K562 (cell line): Measurements from ENCODE around the gene TTYH2. TPM values are rescaled to one million over a fixed set of nuclear protein-coding genes. Genes with fewer than 3 reads are reported as not detected.
A peak's percentile ranks its signal among the peaks of the same experiment; 100 is the strongest.

Experiments used
- ATAC-seq: fragments of 200-7000 bp; cut with Tn5 transposase; 3 replicates; pipeline ENCODE4 v1.9.1; 2020; ENCODE audit warnings: moderate library complexity
- BruUV-seq: library from RNA; stranded (reverse); fragments of 400-500 nt; replicated peaks from 2 replicates; lab custom pipeline; 2021; lab: Mats Ljungman, UMichigan
- CTCF ChIA-PET: fragments of 300-600 bp; formaldehyde crosslinking; extraction: SDS; loops from one replicate; lab custom pipeline; 2021; ENCODE audit warnings: low intra/inter-chr PET ratio; lab: Yijun Ruan, JAX
- POLR2A ChIA-PET: fragments of 300-600, 350-650 bp; sonication (Branson Sonifier 250); formaldehyde crosslinking; extraction: SDS; loops from one replicate; lab custom pipeline; 2021; ENCODE audit warnings: antibody characterized with exemption, inconsistent platforms; lab: Yijun Ruan, JAX
- DNase-seq, 4 experiments: peaks; one replicate each; pipeline versions ENCODE4 v3.0.0 to v3.0.0-alpha.2; 2011 to 2018; ENCODE audit warnings: low spot score in 3 of 4, mixed read lengths in 3 of 4; ENCODE audit errors: extremely low read depth in 1 of 4
- FAIRE-seq: peaks from 2 replicates; lab custom pipeline; 2011; peaks lifted over from hg19 to GRCh38; lab: Jason Lieb, UNC
- H2AFZ ChIP-seq: 2 replicates; pipeline ENCODE4 v1.6.0; 2011; ENCODE audit warnings: low read depth, low read length, control low read depth, inconsistent platforms
- H3K27ac ChIP-seq: fragments of 200-600 bp; 3 replicates; pipeline ENCODE4 v1.8.0; 2011; ENCODE audit warnings: low read depth, mild to moderate bottlenecking, control low read depth, inconsistent platforms, low read length, moderate library complexity, mixed read lengths; ENCODE audit errors: extremely low read depth
- H3K27me3 ChIP-seq, 2 experiments: fragments of 300-600 bp in 1 of 2; 2 replicates in 1 of 2; 3 replicates in 1 of 2; pipeline versions ENCODE4 v1.6.0 to v1.8.0; 2011; ENCODE audit warnings: inconsistent platforms in 2 of 2, low read length in 2 of 2, mild to moderate bottlenecking in 1 of 2, mixed read lengths in 1 of 2, moderate library complexity in 1 of 2; ENCODE audit not compliant: control insufficient read depth in 2 of 2, insufficient read depth in 2 of 2
- H3K36me3 ChIP-seq: fragments of 300-600 bp; 3 replicates; pipeline ENCODE4 v1.8.0; 2011; ENCODE audit warnings: mild to moderate bottlenecking, low read length, inconsistent platforms; ENCODE audit not compliant: control insufficient read depth, insufficient read depth
- H3K4me1 ChIP-seq, 2 experiments: fragments of 200-600 bp in 1 of 2; replicated peaks in 1 of 2; 2 replicates in 1 of 2; 3 replicates in 1 of 2; pipeline versions ENCODE4 v1.5.1 to v1.8.0; 2011; ENCODE audit warnings: inconsistent platforms in 2 of 2, low read length in 2 of 2, mild to moderate bottlenecking in 1 of 2, mixed read lengths in 1 of 2, moderate library complexity in 1 of 2; ENCODE audit not compliant: control insufficient read depth in 2 of 2, insufficient read depth in 2 of 2
- H3K4me2 ChIP-seq: 2 replicates; pipeline ENCODE4 v1.6.1; 2011; ENCODE audit warnings: low read length, control low read depth, inconsistent platforms, mixed read lengths; ENCODE audit not compliant: insufficient read depth
- H3K4me3 ChIP-seq: fragments of 200-600 bp; sonication (generic), shearing (Covaris generic); 2 replicates; pipeline ENCODE4 v1.5.1; 2016; ENCODE audit warnings: control low read depth, inconsistent platforms
- H3K79me2 ChIP-seq: fragments of 200-600 bp; 3 replicates; pipeline ENCODE4 v1.8.0; 2011; ENCODE audit warnings: low read length, inconsistent platforms; ENCODE audit not compliant: control insufficient read depth, insufficient read depth
- H3K9ac ChIP-seq, 2 experiments: 2 replicates each; pipeline versions ENCODE4 v1.6.0 to v1.6.1; 2011; ENCODE audit warnings: low read depth in 2 of 2, low read length in 2 of 2, control low read depth in 1 of 2, inconsistent platforms in 1 of 2, mild to moderate bottlenecking in 1 of 2, mixed read lengths in 1 of 2; ENCODE audit not compliant: insufficient read depth in 1 of 2
- H3K9me1 ChIP-seq: one replicate; pipeline ENCODE4 v1.6.0; 2011; ENCODE audit warnings: inconsistent platforms, mild to moderate bottlenecking, low read length, moderate library complexity; ENCODE audit not compliant: control insufficient read depth, insufficient read depth
- H3K9me3 ChIP-seq: replicated peaks from 2 replicates; pipeline ENCODE4 v1.5.1; 2011; ENCODE audit warnings: low read depth, low read length, inconsistent platforms; ENCODE audit not compliant: control insufficient read depth, insufficient read depth
- H4K20me1 ChIP-seq: replicated peaks from 2 replicates; pipeline ENCODE4 v1.6.1; 2011; ENCODE audit warnings: low read length, inconsistent platforms, mixed read lengths; ENCODE audit not compliant: control insufficient read depth, insufficient read depth
- BRD4 ChIP-seq: fragments of 200-600 bp; sonication (generic); IDR thresholded peaks from 2 replicates; pipeline ENCODE4 v1.6.1; 2017; ENCODE audit warnings: inconsistent platforms
- CHAMP1 ChIP-seq: fragments of 450-650 bp; IDR thresholded peaks from 2 replicates; pipeline ENCODE4 v1.6.1; 2016; ENCODE audit warnings: mild to moderate bottlenecking
- ESRRB ChIP-seq: fragments of 250-450 bp; sonication (Bioruptor Pico); IDR thresholded peaks from 2 replicates; pipeline ENCODE4 v1.5.0; 2020; ENCODE audit warnings: mild to moderate bottlenecking, moderate library complexity, borderline replicate concordance
- FIP1L1 ChIP-seq: fragments of 200-400 bp; formaldehyde crosslinking; IDR thresholded peaks from 2 replicates; pipeline ENCODE4 v1.6.1; 2018; ENCODE audit warnings: mild to moderate bottlenecking, low read depth, low read length; ENCODE audit not compliant: poor library complexity, severe bottlenecking
- HMG20A ChIP-seq: fragments of 450-650 bp; formaldehyde crosslinking; conservative IDR thresholded peaks from 2 replicates; pipeline ENCODE4 v1.4.0; 2020; ENCODE audit warnings: mild to moderate bottlenecking, mixed read lengths
- MIER1 ChIP-seq: fragments of 450-650 bp; IDR thresholded peaks from 2 replicates; pipeline ENCODE4 v1.6.1; 2016; ENCODE audit warnings: antibody characterized with exemption, mild to moderate bottlenecking, low read depth
- NFE2 ChIP-seq: IDR thresholded peaks from 2 replicates; pipeline ENCODE4 v1.6.1; 2014; ENCODE audit warnings: antibody characterized with exemption, low read depth
- PRMT5 ChIP-seq: sonication (generic); formaldehyde crosslinking; IDR thresholded peaks from 2 replicates; pipeline ENCODE4 v1.5.0; 2020; ENCODE audit warnings: missing genetic modification reagents
- TFAP4 ChIP-seq: sonication (generic); formaldehyde crosslinking; IDR thresholded peaks from 2 replicates; pipeline ENCODE4 v1.8.0; 2022; ENCODE audit warnings: missing genetic modification reagents, mild to moderate bottlenecking, moderate library complexity, borderline replicate concordance
- ZNF165 ChIP-seq: fragments of 250-450 bp; sonication (Bioruptor Pico); IDR thresholded peaks from 2 replicates; pipeline ENCODE4 v1.4.0; 2020; ENCODE audit warnings: borderline replicate concordance
- ZNF311 ChIP-seq: fragments of 250-450 bp; sonication (Bioruptor Pico); IDR thresholded peaks from 2 replicates; pipeline ENCODE4 v1.4.0; 2020; ENCODE audit warnings: mild to moderate bottlenecking, moderate library complexity
- ZNF347 ChIP-seq: fragments of 450-650 bp; formaldehyde crosslinking; IDR thresholded peaks from 2 replicates; pipeline ENCODE4 v1.4.0; 2020; ENCODE audit warnings: low read depth, mild to moderate bottlenecking, moderate library complexity
- ZNF398 ChIP-seq: fragments of 250-450 bp; sonication (Bioruptor Pico); IDR thresholded peaks from 2 replicates; pipeline ENCODE4 v1.8.0; 2021; ENCODE audit warnings: moderate library complexity, mild to moderate bottlenecking, inconsistent platforms
- ZNF507 ChIP-seq: conservative IDR thresholded peaks from 2 replicates; pipeline ENCODE4 v1.6.1; 2017; ENCODE audit warnings: missing genetic modification characterization, missing compliant biosample characterization
- ZNF655 ChIP-seq: fragments of 250-450 bp; sonication (Bioruptor Pico); IDR thresholded peaks from 2 replicates; pipeline ENCODE4 v1.5.0; 2021
- WGBS: fragments of 100-300 bp; shearing (Covaris generic); methylation state at CpG from one replicate; pipeline ENCODE4 v1.1.6; 2016; ENCODE audit warnings: low coverage, mixed read lengths; ENCODE audit not compliant: insufficient coverage; ENCODE audit errors: missing lambda C conversion rate; 5-methylcytosine and 5-hydroxymethylcytosine counted together
- in situ Hi-C: fragments of 300-500 bp; cut with MboI; formaldehyde crosslinking; loops from 4 replicates; pipeline ENCODE4 v1.15.0; 2018; ENCODE audit warnings: inconsistent platforms, mixed read lengths
- intact Hi-C: fragments of 100-400 bp; cut with micrococcal nuclease; formaldehyde crosslinking; loops from 2 replicates; pipeline ENCODE4 v1.14.2; 2022
- polyA plus RNA-seq, 8 experiments: library from polyadenylated mRNA; depleted of rRNA in 4 of 8; stranded (reverse) in 5 of 8; unstranded in 3 of 8; fragments of >200 nt; fragmentation: Nextera tagmentation in 2 of 8; fragmentation: Illumina TruSeq in 1 of 8; extraction: Ambion mirVana in 2 of 8; extraction: Trizol in 1 of 8; gene quantifications; 2 replicates each; pipeline versions ENCODE4 v1.2.1 to v1.2.3, GENCODE V29; 2011 to 2014; ENCODE audit warnings: inconsistent platforms in 1 of 8, missing spikeins in 1 of 8
- total RNA-seq, 7 experiments: library from RNA; depleted of rRNA in 6 of 7; stranded (reverse); fragments of >200 nt in 6 of 7; fragmentation: Illumina TruSeq in 2 of 7; extraction: Trizol in 2 of 7; gene quantifications; 2 replicates each; pipeline versions ENCODE4 v1.2.1 to v1.2.3, GENCODE V29; 2011 to 2021; ENCODE audit warnings: low replicate concordance in 1 of 7

The TTYH2 gene
- total and polyA plus RNA-seq, 9 of the 15 experiments (the other 6 are each of a cell fraction or from before 2014, with no cell fraction given), result 0.03 to 2.0 (median 0.91) TPM

GRCh38 chr17:74211141-74211911 lies 2.0 kb upstream of the TTYH2 start:
- FAIRE-seq (no peak), ATAC-seq (peak; percentile 1), DNase-seq (peak in 1 of 4 experiments; percentile 46)
- no peak overlapping the region for H3K4me3 ChIP-seq
- H3K4me2 ChIP-seq, result peak overlapping the region; percentile 81; the same call in 1 of the 2 replicates
- H3K9me1 ChIP-seq, result no peaks in the 10 kb centered on the region
- peaks cover 47% of the 10 kb centered on the region for H4K20me1 ChIP-seq
- no TSS peak for BruUV-seq
- H3K9me3 ChIP-seq, result no peaks in the 10 kb centered on the region
- peaks cover 31 to 47% of the 10 kb centered on the region in 2 experiments for H3K4me1 ChIP-seq
- H3K27ac ChIP-seq, result peak overlapping the region; percentile 34; the same call in 1 of the 3 replicates
- H3K79me2 ChIP-seq, result peaks cover 21% of the 10 kb centered on the region
- WGBS, result 41% methylated on average over 13 of the region's 14 CpGs
- CTCF ChIA-PET, result interaction anchor here (1.2 to 1.7 kb wide), 4 partner anchors 85 to 150 kb away, joined by 4 to 12 read pairs (median 6); partner anchors contain the start of gene BTBD17
- POLR2A ChIA-PET, result interaction anchor here (0.6 to 2.0 kb wide), 10 partner anchors 9 to 670 kb away, joined by 3 to 13 read pairs (median 4); no protein-coding TSS in a partner anchor
- intact Hi-C loops (loop anchor here (5.0 kb wide), 2 partner anchors 71 to 151 kb away; partner anchors contain the start of gene BTBD17), in situ Hi-C loops (loop anchor here (5.0 kb wide), 1 partner anchor 141 kb away; no protein-coding TSS in a partner anchor)
- H2AFZ ChIP-seq, result no peak overlapping the region
- H3K27me3 ChIP-seq, result no peaks in the 10 kb centered on the region
- peaks cover 49% of the 10 kb centered on the region for H3K36me3 ChIP-seq
- peak overlapping the region; percentile 37 to 83; a peak in 3 of 4 replicates for H3K9ac ChIP-seq
- TF ChIP-seq ZNF507 (tag), result no peak
- TF ChIP-seq MIER1, result no peak
- no peak for TF ChIP-seq ZNF347 (CRISPR knock-in tag)
- no peak for TF ChIP-seq ZNF655 (CRISPR knock-in tag)
- TF ChIP-seq BRD4, result no peak
- TF ChIP-seq FIP1L1, result peak; percentile 61
- TF ChIP-seq NFE2, result no peak
- no peak for TF ChIP-seq ESRRB
- no peak for TF ChIP-seq HMG20A
- TF ChIP-seq CHAMP1, result no peak
- peak; percentile 35; the same call in 1 of the 2 replicates for TF ChIP-seq TFAP4 (CRISPR knock-in tag)
- TF ChIP-seq ZNF165 (CRISPR knock-in tag), result no peak
- TF ChIP-seq PRMT5 (CRISPR knock-in tag), result no peak
- no peak for TF ChIP-seq ZNF311 (CRISPR knock-in tag)
- no peak for TF ChIP-seq ZNF398
